GM10266 (cell line): ENCODE results near the gene RELT.

ENCODE experiments used
- DNase-seq: peaks from one replicate; pipeline ENCODE4 v3.0.0; 2012; ENCODE audit errors: extremely low spot score
- TF ChIP-seq, protein P1 (sequence below): IDR thresholded peaks from 2 replicates; pipeline ENCODE4 v1.5.1; 2012; ENCODE audit warnings: mild to moderate bottlenecking, low read depth; ENCODE audit not compliant: control insufficient read depth, insufficient read depth; ENCODE audit errors: missing control alignments

The RELT gene

GRCh38 chr11:73439002-73439843 lies 63.0 kb downstream of the RELT start:
- TF ChIP-seq, protein P1, sequence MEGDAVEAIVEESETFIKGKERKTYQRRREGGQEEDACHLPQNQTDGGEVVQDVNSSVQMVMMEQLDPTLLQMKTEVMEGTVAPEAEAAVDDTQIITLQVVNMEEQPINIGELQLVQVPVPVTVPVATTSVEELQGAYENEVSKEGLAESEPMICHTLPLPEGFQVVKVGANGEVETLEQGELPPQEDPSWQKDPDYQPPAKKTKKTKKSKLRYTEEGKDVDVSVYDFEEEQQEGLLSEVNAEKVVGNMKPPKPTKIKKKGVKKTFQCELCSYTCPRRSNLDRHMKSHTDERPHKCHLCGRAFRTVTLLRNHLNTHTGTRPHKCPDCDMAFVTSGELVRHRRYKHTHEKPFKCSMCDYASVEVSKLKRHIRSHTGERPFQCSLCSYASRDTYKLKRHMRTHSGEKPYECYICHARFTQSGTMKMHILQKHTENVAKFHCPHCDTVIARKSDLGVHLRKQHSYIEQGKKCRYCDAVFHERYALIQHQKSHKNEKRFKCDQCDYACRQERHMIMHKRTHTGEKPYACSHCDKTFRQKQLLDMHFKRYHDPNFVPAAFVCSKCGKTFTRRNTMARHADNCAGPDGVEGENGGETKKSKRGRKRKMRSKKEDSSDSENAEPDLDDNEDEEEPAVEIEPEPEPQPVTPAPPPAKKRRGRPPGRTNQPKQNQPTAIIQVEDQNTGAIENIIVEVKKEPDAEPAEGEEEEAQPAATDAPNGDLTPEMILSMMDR, result no peak
- DNase-seq, result no peak

DNA sequence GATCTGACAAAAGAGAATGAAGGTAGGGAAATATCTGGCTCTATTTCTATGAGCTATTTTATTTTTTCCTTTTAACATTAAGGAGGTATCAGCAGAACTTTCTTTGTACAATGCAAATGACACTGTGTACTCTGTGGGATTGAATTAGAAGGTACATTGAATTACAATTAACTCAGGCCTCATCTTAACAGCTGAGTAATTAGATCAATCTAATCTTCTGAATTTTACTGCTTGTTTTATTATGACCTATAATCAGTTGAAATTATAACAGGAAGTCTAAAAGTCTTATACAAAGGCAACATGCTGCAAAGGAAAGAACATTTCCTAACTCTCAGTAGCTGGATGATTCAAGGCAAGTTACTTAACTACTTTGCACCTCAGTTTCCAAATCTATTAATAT lies 69.8 kb downstream of the RELT start:
- no peak for DNase-seq
- TF ChIP-seq, protein P1, result no peak

GRCh38 chr11:73446766-73447165 lies 70.6 kb downstream of the RELT start:
- DNase-seq, result no peak
- TF ChIP-seq, protein P1, result no peak
